Keratinocyte (primary cell): Measurements from ENCODE around the gene RCAN2. TPM values are rescaled to one million over a fixed set of nuclear protein-coding genes. Genes with fewer than 3 reads are reported as not detected.

ENCODE experiments used
- DNase-seq: peaks from one replicate; pipeline ENCODE4 v3.0.0-alpha.2; 2011; ENCODE audit warnings: low read depth, missing footprints, low spot score
- FAIRE-seq: peaks from 2 replicates; lab custom pipeline; 2011; peaks lifted over from hg19 to GRCh38; lab: Jason Lieb, UNC
- H2AFZ ChIP-seq: 2 replicates; pipeline ENCODE4 v1.6.0; 2012; ENCODE audit warnings: low read length, control low read depth, inconsistent platforms; ENCODE audit not compliant: control insufficient read depth
- H3K27ac ChIP-seq: 2 replicates; pipeline ENCODE4 v1.5.1; 2011; ENCODE audit warnings: low read length; ENCODE audit not compliant: control insufficient read depth, insufficient read depth
- H3K27me3 ChIP-seq: 3 replicates; pipeline ENCODE4 v1.6.0; 2011; ENCODE audit warnings: low read length; ENCODE audit not compliant: control insufficient read depth, insufficient read depth; ENCODE audit errors: extremely low read depth
- H3K36me3 ChIP-seq, 2 experiments: 2 replicates in 1 of 2; 3 replicates in 1 of 2; pipeline ENCODE4 v1.5.1; 2011; ENCODE audit warnings: low read length in 2 of 2, mild to moderate bottlenecking in 1 of 2; ENCODE audit not compliant: control insufficient read depth in 2 of 2, insufficient read depth in 2 of 2; ENCODE audit errors: extremely low read depth in 1 of 2
- H3K4me1 ChIP-seq: 3 replicates; pipeline ENCODE4 v1.5.1; 2011; ENCODE audit warnings: low read length; ENCODE audit not compliant: control insufficient read depth, insufficient read depth; ENCODE audit errors: extremely low read depth
- H3K4me2 ChIP-seq: 3 replicates; pipeline ENCODE4 v1.6.0; 2011; ENCODE audit warnings: low read depth, low read length; ENCODE audit not compliant: control insufficient read depth, insufficient read depth; ENCODE audit errors: extremely low read depth
- H3K4me3 ChIP-seq, 3 experiments: fragments of 200-600 bp in 1 of 3; sonication (generic) in 1 of 3; 2 replicates in 2 of 3; 3 replicates in 1 of 3; pipeline ENCODE4 v1.5.1; 2011 to 2016; ENCODE audit warnings: low read length in 3 of 3, mild to moderate bottlenecking in 3 of 3, control low read depth in 2 of 3, inconsistent platforms in 1 of 3, low read depth in 1 of 3, mixed read lengths in 1 of 3, mixed run types in 1 of 3, moderate library complexity in 1 of 3; ENCODE audit not compliant: control insufficient read depth in 2 of 3, insufficient read depth in 2 of 3; ENCODE audit errors: extremely low read depth in 1 of 3
- H3K79me2 ChIP-seq: 2 replicates; pipeline ENCODE4 v1.6.0; 2012; ENCODE audit warnings: low read length; ENCODE audit not compliant: control insufficient read depth, insufficient read depth
- H3K9ac ChIP-seq: 3 replicates; pipeline ENCODE4 v1.6.0; 2011; ENCODE audit warnings: low read length; ENCODE audit not compliant: control insufficient read depth, insufficient read depth; ENCODE audit errors: extremely low read depth
- H3K9me1 ChIP-seq: 3 replicates; pipeline ENCODE4 v1.6.0; 2011; ENCODE audit warnings: low read length; ENCODE audit not compliant: control insufficient read depth, insufficient read depth; ENCODE audit errors: extremely low read depth
- H3K9me3 ChIP-seq: 2 replicates; pipeline ENCODE4 v1.5.1; 2012; ENCODE audit warnings: low read depth, low read length; ENCODE audit not compliant: control insufficient read depth
- H4K20me1 ChIP-seq: 3 replicates; pipeline ENCODE4 v1.6.0; 2011; ENCODE audit warnings: low read length; ENCODE audit not compliant: control insufficient read depth, insufficient read depth; ENCODE audit errors: extremely low read depth
- CTCF ChIP-seq, 3 experiments: IDR thresholded peaks in 1 of 3; conservative IDR thresholded peaks in 1 of 3; optimal IDR thresholded peaks in 1 of 3; 2 replicates in 2 of 3; 3 replicates in 1 of 3; pipeline versions ENCODE3 to v1.5.1; 2011; ENCODE audit warnings: low read length in 3 of 3, mild to moderate bottlenecking in 3 of 3, moderate library complexity in 2 of 3, control low read depth in 1 of 3, inconsistent platforms in 1 of 3; ENCODE audit not compliant: insufficient read depth in 2 of 3; ENCODE audit errors: extremely low read depth in 1 of 3
- EZH2 ChIP-seq: IDR thresholded peaks from one replicate; pipeline ENCODE4 v1.6.1; 2012; ENCODE audit warnings: inconsistent platforms, mild to moderate bottlenecking, low read length, moderate library complexity
- dilution Hi-C: fragments of 300-500 bp; cut with MboI; formaldehyde crosslinking; loops from one replicate; pipeline ENCODE4 v1.7.0; 2020; ENCODE audit warnings: low sequenced_read_pairs; ENCODE audit not compliant: extremely low pct_ligation_motif_present
- polyA plus RNA-seq, 5 experiments: library from polyadenylated mRNA; depleted of rRNA in 3 of 5; stranded (reverse) in 3 of 5; stranded (forward) in 1 of 5; unstranded in 1 of 5; fragments of >200 nt; gene quantifications; 1 replicate in 1 of 5; 2 replicates in 3 of 5; 3 replicates in 1 of 5; pipeline versions ENCODE4 v1.2.1 to v1.2.3, GENCODE V29; 2011 to 2012; ENCODE audit warnings: missing spikeins in 2 of 5, low read depth in 1 of 5, low replicate concordance in 1 of 5

The RCAN2 gene
- polyA plus RNA-seq, 1 donor (not counting 4 experiments of a cell fraction or from before 2014, with no cell fraction given), result not detected

- Histone ChIP-seq H3K36me3 (no peaks in the 10 kb centered on the region), H3K27me3 (no peaks in the 10 kb centered on the region), H3K9me1 (no peaks in the 10 kb centered on the region), H3K79me2 (no peaks in the 10 kb centered on the region), H3K9me3 (no peaks in the 10 kb centered on the region), H3K4me2 (no peak overlapping the region), H3K9ac (no peak overlapping the region), H3K4me3 (no peak overlapping the region), H4K20me1 (no peaks in the 10 kb centered on the region), H3K27ac (no peak overlapping the region), H3K4me1 (no peaks in the 10 kb centered on the region), H2AFZ (no peak overlapping the region)
- TF ChIP-seq CTCF (optimal IDR thresholded peaks at IDR 0.05 in 1 of 3, IDR thresholded peaks at IDR 0.05 in 1 of 3, conservative IDR thresholded peaks at IDR 0.05 in 1 of 3; ENCODE audit: extremely low read depth in 1 of 3, insufficient read depth in 2 of 3, low read length in 3 of 3), result no peak
- no peak for TF ChIP-seq EZH2
- no peak for FAIRE-seq
- no peak for DNase-seq
- dilution Hi-C loops, result no loop called here
Measured at GRCh38 chr6:46246727-46247126, 244.5 kb downstream of the RCAN2 start.

- Histone ChIP-seq H3K4me2 (no peak overlapping the region), H3K36me3 (no peaks in the 10 kb centered on the region), H4K20me1 (no peaks in the 10 kb centered on the region), H3K9me1 (no peaks in the 10 kb centered on the region), H3K27me3 (no peaks in the 10 kb centered on the region), H2AFZ (no peak overlapping the region), H3K9me3 (no peaks in the 10 kb centered on the region), H3K79me2 (no peaks in the 10 kb centered on the region), H3K27ac (no peak overlapping the region), H3K4me3 (no peak overlapping the region), H3K9ac (no peak overlapping the region), H3K4me1 (no peaks in the 10 kb centered on the region)
- no peak for DNase-seq
- no peak for FAIRE-seq
- TF ChIP-seq EZH2 (no peak), CTCF (optimal IDR thresholded peaks at IDR 0.05 in 1 of 3, IDR thresholded peaks at IDR 0.05 in 1 of 3, conservative IDR thresholded peaks at IDR 0.05 in 1 of 3; ENCODE audit: extremely low read depth in 1 of 3, insufficient read depth in 2 of 3, low read length in 3 of 3) (no peak)
- dilution Hi-C loops, result no loop called here
Measured at GRCh38 chr6:46246081-46246480, 245.2 kb downstream of the RCAN2 start.
